Suprapubic skin (tissue), 3 donors: ENCODE data around the gene STARD3NL.

Source experiments
- EP300 ChIP-seq: sonication (generic); formaldehyde crosslinking; IDR thresholded peaks from one replicate; pipeline ENCODE4 v1.6.1; 2017; ENCODE audit warnings: antibody characterized with exemption
- POLR2A ChIP-seq, 2 donors: fragments of 450-650 bp; IDR thresholded peaks; one replicate each; pipeline ENCODE4 v1.6.1; 2017; ENCODE audit warnings: antibody characterized with exemption in 2 of 2, mild to moderate bottlenecking in 2 of 2, moderate library complexity in 2 of 2
- TF ChIP-seq, protein P1 (sequence below), 2 donors: fragments of 200-600 bp in 1 of 2; fragments of 450-650 bp in 1 of 2; sonication (generic) in 1 of 2; IDR thresholded peaks; one replicate each; pipeline ENCODE4 v1.5.1; 2016 to 2019; ENCODE audit warnings: antibody characterized with exemption in 2 of 2, mild to moderate bottlenecking in 1 of 2, moderate library complexity in 1 of 2

DNA sequence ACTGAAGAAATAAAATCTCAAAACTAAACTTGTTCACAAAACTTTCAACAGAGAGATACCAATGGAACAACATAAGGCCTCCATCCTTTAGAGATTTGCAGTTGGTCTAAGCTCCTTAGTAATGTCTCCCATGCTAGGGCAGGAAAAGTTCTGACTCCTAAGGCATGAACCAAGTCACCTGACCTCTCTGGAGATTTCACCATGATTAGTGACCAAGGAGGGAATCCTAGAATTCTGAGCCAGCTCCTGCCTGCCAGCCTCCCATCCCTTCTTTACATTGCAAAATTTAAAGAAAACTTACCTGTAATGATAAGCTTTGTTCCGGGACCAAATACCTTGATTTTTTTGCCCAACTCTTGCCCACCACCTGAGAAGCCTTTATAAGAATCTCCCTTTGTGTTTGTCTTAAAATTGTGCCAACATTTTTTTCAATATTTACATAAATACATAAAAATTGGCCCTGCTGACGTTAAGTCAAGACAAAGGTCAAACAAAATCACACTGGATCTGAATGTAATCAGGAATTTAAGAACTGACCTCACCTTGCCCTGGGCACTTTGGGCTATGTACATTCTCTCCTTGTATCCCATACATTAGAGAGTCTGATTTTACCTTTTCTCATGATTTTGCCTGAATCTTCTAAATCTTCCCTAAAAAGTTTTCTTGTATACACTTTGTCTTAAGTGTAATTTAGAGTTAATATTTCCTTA, 95.4 kb downstream of the STARD3NL start, which contains the start of gene TARP:
- no peak for TF ChIP-seq POLR2A (IDR thresholded peaks at IDR 0.05)
- TF ChIP-seq, protein P1, sequence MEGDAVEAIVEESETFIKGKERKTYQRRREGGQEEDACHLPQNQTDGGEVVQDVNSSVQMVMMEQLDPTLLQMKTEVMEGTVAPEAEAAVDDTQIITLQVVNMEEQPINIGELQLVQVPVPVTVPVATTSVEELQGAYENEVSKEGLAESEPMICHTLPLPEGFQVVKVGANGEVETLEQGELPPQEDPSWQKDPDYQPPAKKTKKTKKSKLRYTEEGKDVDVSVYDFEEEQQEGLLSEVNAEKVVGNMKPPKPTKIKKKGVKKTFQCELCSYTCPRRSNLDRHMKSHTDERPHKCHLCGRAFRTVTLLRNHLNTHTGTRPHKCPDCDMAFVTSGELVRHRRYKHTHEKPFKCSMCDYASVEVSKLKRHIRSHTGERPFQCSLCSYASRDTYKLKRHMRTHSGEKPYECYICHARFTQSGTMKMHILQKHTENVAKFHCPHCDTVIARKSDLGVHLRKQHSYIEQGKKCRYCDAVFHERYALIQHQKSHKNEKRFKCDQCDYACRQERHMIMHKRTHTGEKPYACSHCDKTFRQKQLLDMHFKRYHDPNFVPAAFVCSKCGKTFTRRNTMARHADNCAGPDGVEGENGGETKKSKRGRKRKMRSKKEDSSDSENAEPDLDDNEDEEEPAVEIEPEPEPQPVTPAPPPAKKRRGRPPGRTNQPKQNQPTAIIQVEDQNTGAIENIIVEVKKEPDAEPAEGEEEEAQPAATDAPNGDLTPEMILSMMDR (IDR thresholded peaks at IDR 0.05): no peak
- no peak for TF ChIP-seq EP300
